SK-N-SH (cell line): ENCODE measurements around the gene SERINC2.

Source experiments
- POLR2AphosphoS5 ChIP-seq: IDR thresholded peaks from 2 replicates; pipeline ENCODE4 v1.6.1; 2012; ENCODE audit warnings: low read depth, low read length
- RAD21 ChIP-seq: IDR thresholded peaks from 2 replicates; pipeline ENCODE4 v1.6.1; 2012; ENCODE audit warnings: mild to moderate bottlenecking, low read length
- RFX5 ChIP-seq: IDR thresholded peaks from 2 replicates; pipeline ENCODE4 v1.6.1; 2012; ENCODE audit warnings: mild to moderate bottlenecking, improper control_type of control experiment, low read length
- SMC3 ChIP-seq: IDR thresholded peaks from 2 replicates; pipeline ENCODE4 v1.6.1; 2012; ENCODE audit warnings: low read depth, low read length, improper control_type of control experiment
- YY1 ChIP-seq: IDR thresholded peaks from 2 replicates; pipeline ENCODE4 v1.4.0; 2012; ENCODE audit warnings: low read depth, mild to moderate bottlenecking
- TF ChIP-seq, protein P1 (sequence below): fragments of 200-600 bp; sonication (generic); IDR thresholded peaks from 2 replicates; pipeline ENCODE4 v1.6.1; 2017; ENCODE audit warnings: antibody characterized with exemption, mild to moderate bottlenecking, moderate library complexity
- TF ChIP-seq, protein P2 (sequence below): IDR thresholded peaks from 2 replicates; pipeline ENCODE4 v1.6.1; 2012; ENCODE audit warnings: mild to moderate bottlenecking, low read depth, low read length, moderate library complexity

DNA sequence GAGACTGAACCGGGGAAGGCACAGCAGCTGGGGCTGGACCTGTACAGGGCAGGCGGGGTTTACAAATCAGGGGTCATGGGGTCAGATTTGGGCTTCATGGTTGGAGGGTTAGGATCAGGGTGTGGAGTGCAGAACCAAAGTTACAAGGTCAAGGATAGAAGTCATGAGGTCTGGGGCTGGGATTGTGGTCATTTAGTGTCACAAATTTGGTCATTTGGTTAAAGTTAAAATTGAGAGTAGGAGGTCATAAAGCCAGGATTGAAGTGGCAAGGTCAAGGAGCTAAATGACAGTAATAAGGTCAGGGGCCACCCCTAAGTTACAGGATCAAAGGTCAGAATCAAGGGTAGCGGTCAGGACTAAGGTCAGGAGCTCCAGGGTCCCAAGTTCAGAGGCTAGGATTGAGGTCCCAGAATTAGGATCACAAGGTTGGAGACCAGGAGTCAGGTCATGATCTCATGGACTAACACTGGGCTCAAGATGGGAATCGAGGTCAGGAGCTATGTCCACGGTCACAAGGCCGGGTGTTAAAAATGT lies 20.4 kb downstream of the SERINC2 start:
- TF ChIP-seq, protein P1, sequence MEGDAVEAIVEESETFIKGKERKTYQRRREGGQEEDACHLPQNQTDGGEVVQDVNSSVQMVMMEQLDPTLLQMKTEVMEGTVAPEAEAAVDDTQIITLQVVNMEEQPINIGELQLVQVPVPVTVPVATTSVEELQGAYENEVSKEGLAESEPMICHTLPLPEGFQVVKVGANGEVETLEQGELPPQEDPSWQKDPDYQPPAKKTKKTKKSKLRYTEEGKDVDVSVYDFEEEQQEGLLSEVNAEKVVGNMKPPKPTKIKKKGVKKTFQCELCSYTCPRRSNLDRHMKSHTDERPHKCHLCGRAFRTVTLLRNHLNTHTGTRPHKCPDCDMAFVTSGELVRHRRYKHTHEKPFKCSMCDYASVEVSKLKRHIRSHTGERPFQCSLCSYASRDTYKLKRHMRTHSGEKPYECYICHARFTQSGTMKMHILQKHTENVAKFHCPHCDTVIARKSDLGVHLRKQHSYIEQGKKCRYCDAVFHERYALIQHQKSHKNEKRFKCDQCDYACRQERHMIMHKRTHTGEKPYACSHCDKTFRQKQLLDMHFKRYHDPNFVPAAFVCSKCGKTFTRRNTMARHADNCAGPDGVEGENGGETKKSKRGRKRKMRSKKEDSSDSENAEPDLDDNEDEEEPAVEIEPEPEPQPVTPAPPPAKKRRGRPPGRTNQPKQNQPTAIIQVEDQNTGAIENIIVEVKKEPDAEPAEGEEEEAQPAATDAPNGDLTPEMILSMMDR = no peak
- TF ChIP-seq YY1 (no peak), RFX5 (no peak), RAD21 (no peak), POLR2AphosphoS5 (no peak), SMC3 (no peak)
- TF ChIP-seq, protein P2, sequence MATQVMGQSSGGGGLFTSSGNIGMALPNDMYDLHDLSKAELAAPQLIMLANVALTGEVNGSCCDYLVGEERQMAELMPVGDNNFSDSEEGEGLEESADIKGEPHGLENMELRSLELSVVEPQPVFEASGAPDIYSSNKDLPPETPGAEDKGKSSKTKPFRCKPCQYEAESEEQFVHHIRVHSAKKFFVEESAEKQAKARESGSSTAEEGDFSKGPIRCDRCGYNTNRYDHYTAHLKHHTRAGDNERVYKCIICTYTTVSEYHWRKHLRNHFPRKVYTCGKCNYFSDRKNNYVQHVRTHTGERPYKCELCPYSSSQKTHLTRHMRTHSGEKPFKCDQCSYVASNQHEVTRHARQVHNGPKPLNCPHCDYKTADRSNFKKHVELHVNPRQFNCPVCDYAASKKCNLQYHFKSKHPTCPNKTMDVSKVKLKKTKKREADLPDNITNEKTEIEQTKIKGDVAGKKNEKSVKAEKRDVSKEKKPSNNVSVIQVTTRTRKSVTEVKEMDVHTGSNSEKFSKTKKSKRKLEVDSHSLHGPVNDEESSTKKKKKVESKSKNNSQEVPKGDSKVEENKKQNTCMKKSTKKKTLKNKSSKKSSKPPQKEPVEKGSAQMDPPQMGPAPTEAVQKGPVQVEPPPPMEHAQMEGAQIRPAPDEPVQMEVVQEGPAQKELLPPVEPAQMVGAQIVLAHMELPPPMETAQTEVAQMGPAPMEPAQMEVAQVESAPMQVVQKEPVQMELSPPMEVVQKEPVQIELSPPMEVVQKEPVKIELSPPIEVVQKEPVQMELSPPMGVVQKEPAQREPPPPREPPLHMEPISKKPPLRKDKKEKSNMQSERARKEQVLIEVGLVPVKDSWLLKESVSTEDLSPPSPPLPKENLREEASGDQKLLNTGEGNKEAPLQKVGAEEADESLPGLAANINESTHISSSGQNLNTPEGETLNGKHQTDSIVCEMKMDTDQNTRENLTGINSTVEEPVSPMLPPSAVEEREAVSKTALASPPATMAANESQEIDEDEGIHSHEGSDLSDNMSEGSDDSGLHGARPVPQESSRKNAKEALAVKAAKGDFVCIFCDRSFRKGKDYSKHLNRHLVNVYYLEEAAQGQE = no peak
